Measurements from ENCODE around the gene SLC6A5. TPM values are rescaled to one million over a fixed set of nuclear protein-coding genes. Genes with fewer than 3 reads are reported as not detected.

Gene SLC6A5
- total and polyA plus RNA-seq, 2 experiments from 2014 or later, result 0.03 TPM; not detected in 1

- no peaks in the 10 kb centered on the region for H3K4me1 ChIP-seq (ENCODE audit: insufficient read depth)
- peaks cover 20% of the 10 kb centered on the region for H3K27me3 ChIP-seq
- no peaks in the 10 kb centered on the region for H4K20me1 ChIP-seq (ENCODE audit: insufficient read depth, poor library complexity, severe bottlenecking)
- H3K36me3 ChIP-seq (replicated peaks; ENCODE audit: insufficient read depth, low read depth), result no peaks in the 10 kb centered on the region
- H3K9me3 ChIP-seq (ENCODE audit: low read depth), result no peaks in the 10 kb centered on the region
- no peak overlapping the region for H3K27ac ChIP-seq
- no peak overlapping the region for H3K4me2 ChIP-seq
- H3K9me2 ChIP-seq (replicated peaks; ENCODE audit: insufficient read depth), result no peaks in the 10 kb centered on the region
- no peak for DNase-seq (ENCODE audit: low spot score)
- H2AFZ ChIP-seq, result no peak overlapping the region
- 70% methylated on average over 1 of the region's 1 CpG for WGBS (ENCODE audit: low lambda C conversion rate, missing lambda C conversion rate)
- no peak overlapping the region for H3K4me3 ChIP-seq
- no peak for TF ChIP-seq EZH2phosphoT487 (IDR thresholded peaks at IDR 0.05; ENCODE audit: low read depth, severe bottlenecking, unreplicated experiment)
- TF ChIP-seq CTCF (IDR thresholded peaks at IDR 0.05; ENCODE audit: poor library complexity), result no peak
- no peak for TF ChIP-seq EZH2 (IDR thresholded peaks at IDR 0.05; ENCODE audit: borderline replicate concordance)
- H3K79me2 ChIP-seq, result no peaks in the 10 kb centered on the region
These were observed 58.7 kb downstream of the SLC6A5 start for GRCh38 chr11:20658135-20658534.

GRCh38 chr11:20661445-20661844 lies 62.0 kb downstream of the SLC6A5 start:
- TF ChIP-seq EZH2phosphoT487 (IDR thresholded peaks at IDR 0.05; ENCODE audit: low read depth, severe bottlenecking, unreplicated experiment) (no peak), EZH2 (IDR thresholded peaks at IDR 0.05; ENCODE audit: borderline replicate concordance) (no peak), CTCF (IDR thresholded peaks at IDR 0.05; ENCODE audit: poor library complexity) (no peak)
- Histone ChIP-seq H3K4me2 (no peak overlapping the region), H3K79me2 (no peaks in the 10 kb centered on the region), H3K36me3 (replicated peaks; ENCODE audit: insufficient read depth, low read depth) (no peaks in the 10 kb centered on the region), H3K9me2 (replicated peaks; ENCODE audit: insufficient read depth) (no peaks in the 10 kb centered on the region), H3K9me3 (ENCODE audit: low read depth) (no peaks in the 10 kb centered on the region), H4K20me1 (ENCODE audit: insufficient read depth, poor library complexity, severe bottlenecking) (no peaks in the 10 kb centered on the region), H2AFZ (no peak overlapping the region), H3K27me3 (peaks cover 24% of the 10 kb centered on the region), H3K4me1 (ENCODE audit: insufficient read depth) (no peaks in the 10 kb centered on the region), H3K4me3 (no peak overlapping the region), H3K27ac (no peak overlapping the region)
- DNase-seq (ENCODE audit: low spot score), result no peak
- WGBS (ENCODE audit: low lambda C conversion rate, missing lambda C conversion rate), result 87% methylated on average over 3 of the region's 3 CpGs

- Histone ChIP-seq H3K4me2 (no peak overlapping the region), H3K4me3 (no peak overlapping the region), H3K4me1 (ENCODE audit: insufficient read depth) (no peaks in the 10 kb centered on the region), H3K36me3 (replicated peaks; ENCODE audit: insufficient read depth, low read depth) (no peaks in the 10 kb centered on the region), H2AFZ (no peak overlapping the region), H3K9me2 (replicated peaks; ENCODE audit: insufficient read depth) (no peaks in the 10 kb centered on the region), H3K27me3 (peaks cover 25% of the 10 kb centered on the region), H3K27ac (no peak overlapping the region), H3K79me2 (no peaks in the 10 kb centered on the region), H3K9me3 (ENCODE audit: low read depth) (no peaks in the 10 kb centered on the region), H4K20me1 (ENCODE audit: insufficient read depth, poor library complexity, severe bottlenecking) (no peaks in the 10 kb centered on the region)
- TF ChIP-seq EZH2 (IDR thresholded peaks at IDR 0.05; ENCODE audit: borderline replicate concordance) (no peak), CTCF (IDR thresholded peaks at IDR 0.05; ENCODE audit: poor library complexity) (no peak), EZH2phosphoT487 (IDR thresholded peaks at IDR 0.05; ENCODE audit: low read depth, severe bottlenecking, unreplicated experiment) (no peak)
- no peak for DNase-seq (ENCODE audit: low spot score)
- 92% methylated on average over 3 of the region's 3 CpGs for WGBS (ENCODE audit: low lambda C conversion rate, missing lambda C conversion rate)
These were observed 62.4 kb downstream of the SLC6A5 start for GRCh38 chr11:20661850-20662249.

Measured in hepatocyte (in vitro differentiated cells).